ENCODE measurements around the gene ELMO3.

Gene ELMO3

DNA sequence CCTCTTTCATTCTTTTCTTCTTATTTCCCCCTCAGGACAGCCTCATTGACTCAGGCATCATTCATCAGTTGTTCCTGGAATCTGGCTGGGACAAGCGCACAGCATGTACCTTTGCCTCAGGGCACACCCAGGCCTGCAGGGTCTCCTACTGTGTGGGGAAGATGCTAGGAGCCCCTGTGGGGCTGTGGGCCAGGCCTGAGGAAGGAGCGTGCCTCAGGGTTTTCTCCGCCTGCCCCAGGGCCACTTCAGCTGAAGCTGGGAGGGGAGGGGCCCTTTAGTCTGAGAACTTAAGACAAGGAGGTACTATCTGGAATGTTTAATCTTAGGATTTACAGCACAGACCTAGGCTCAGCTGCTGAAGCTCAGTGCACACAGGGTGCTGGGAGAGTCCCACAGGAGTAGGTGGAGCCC, 7.9 kb downstream of the ELMO3 start:
- H3K27me3 ChIP-seq (replicated peaks; ENCODE audit: control insufficient read depth, insufficient read depth, low read length): no peaks in the 10 kb centered on the region
- TF ChIP-seq, protein P1, sequence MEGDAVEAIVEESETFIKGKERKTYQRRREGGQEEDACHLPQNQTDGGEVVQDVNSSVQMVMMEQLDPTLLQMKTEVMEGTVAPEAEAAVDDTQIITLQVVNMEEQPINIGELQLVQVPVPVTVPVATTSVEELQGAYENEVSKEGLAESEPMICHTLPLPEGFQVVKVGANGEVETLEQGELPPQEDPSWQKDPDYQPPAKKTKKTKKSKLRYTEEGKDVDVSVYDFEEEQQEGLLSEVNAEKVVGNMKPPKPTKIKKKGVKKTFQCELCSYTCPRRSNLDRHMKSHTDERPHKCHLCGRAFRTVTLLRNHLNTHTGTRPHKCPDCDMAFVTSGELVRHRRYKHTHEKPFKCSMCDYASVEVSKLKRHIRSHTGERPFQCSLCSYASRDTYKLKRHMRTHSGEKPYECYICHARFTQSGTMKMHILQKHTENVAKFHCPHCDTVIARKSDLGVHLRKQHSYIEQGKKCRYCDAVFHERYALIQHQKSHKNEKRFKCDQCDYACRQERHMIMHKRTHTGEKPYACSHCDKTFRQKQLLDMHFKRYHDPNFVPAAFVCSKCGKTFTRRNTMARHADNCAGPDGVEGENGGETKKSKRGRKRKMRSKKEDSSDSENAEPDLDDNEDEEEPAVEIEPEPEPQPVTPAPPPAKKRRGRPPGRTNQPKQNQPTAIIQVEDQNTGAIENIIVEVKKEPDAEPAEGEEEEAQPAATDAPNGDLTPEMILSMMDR (IDR thresholded peaks at IDR 0.05; ENCODE audit: insufficient read depth, low read length, poor library complexity, severe bottlenecking): no peak
- no peak overlapping the region for H3K4me3 ChIP-seq (replicated peaks; ENCODE audit: low read depth, low read length)
- H3K36me3 ChIP-seq (ENCODE audit: control insufficient read depth, insufficient read depth, low read length): peaks cover 26% of the 10 kb centered on the region
- no peak for DNase-seq (ENCODE audit: extremely low read depth, insufficient read length)

DNA sequence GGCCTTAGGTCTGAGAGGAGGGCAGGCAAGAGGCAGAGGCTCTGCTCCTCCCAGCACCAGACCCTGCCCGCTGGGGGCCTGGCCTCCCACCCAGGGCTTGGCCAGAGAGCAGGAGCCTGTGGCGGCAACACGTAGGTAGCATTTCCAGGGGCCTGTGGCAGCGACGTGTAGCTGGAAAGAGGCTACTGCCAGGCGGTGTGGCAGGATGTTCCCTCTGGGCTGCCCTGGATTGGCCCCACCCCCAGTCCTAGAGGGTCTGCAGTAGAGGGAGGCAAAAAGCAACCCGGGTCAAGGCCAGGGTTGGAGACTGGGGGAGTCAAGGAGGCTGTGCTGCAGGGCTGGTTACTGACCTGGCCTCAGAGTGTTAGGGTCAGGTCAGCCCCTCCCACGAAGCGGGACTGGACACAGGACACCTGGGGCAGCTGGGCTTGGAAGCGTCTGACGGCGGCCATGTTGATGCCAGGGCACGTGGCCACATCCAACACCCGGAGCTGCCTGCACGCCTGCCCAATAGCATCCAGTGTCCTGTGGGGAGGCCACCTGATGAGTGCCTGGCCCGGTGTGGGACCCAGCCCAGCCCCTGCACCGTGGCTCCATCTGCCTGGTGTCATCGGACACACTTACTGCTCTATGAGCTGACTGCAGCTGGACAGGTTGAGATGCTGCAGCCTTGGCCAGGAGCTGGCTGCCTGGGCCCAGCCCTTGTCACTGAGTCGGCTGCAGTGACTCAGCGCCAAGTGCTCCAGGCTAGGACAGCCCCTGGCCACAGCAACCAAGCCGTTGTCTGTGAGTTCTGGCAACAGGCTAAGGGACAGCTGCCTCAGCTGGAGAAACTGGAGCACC, 8.5 kb downstream of the ELMO3 start:
- Histone ChIP-seq H3K27me3 (replicated peaks; ENCODE audit: control insufficient read depth, insufficient read depth, low read length) (no peaks in the 10 kb centered on the region), H3K4me3 (replicated peaks; ENCODE audit: low read depth, low read length) (no peak overlapping the region), H3K36me3 (ENCODE audit: control insufficient read depth, insufficient read depth, low read length) (peaks cover 20% of the 10 kb centered on the region)
- TF ChIP-seq, protein P1 (IDR thresholded peaks at IDR 0.05; ENCODE audit: insufficient read depth, low read length, poor library complexity, severe bottlenecking): no peak
- DNase-seq (ENCODE audit: extremely low read depth, insufficient read length): no peak

DNA sequence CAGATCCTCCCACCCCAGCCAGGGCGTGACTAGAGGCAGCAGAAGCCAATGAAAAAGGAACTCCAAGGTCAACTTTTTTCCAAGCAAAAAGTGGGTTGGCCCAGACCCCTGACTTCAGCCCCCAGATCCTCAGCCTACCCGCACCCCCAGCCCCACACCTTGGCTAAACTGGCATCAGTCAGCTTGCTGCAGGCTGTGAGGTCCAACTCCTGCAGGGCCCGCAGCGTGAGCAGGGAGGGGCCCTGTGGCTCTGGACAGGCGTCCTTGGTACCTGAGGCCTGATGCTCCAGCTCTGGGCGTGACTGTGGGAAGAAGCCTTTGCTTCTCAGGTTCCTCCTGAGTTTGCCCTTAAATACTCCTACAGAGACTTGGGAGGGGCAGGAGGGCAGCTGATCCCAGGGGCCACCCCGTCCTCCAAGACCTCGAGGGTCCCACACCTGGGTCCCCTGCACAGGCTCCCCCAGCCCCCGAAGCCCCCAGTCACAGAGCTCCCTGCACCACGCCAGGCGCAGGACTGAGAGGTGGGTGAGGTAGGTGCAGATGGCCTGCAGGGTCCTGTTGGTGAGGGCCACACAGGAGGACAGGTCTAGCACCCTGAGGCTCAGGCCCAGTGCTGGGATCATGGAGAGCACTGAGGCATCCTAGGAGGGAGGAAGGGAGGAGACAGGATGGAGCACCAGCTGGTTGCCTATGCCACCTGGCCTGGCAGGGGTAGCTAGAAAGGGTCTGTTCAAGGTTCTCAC, 9.4 kb downstream of the ELMO3 start:
- Histone ChIP-seq H3K4me3 (replicated peaks; ENCODE audit: low read depth, low read length) (no peak overlapping the region), H3K27me3 (replicated peaks; ENCODE audit: control insufficient read depth, insufficient read depth, low read length) (no peaks in the 10 kb centered on the region), H3K36me3 (ENCODE audit: control insufficient read depth, insufficient read depth, low read length) (peaks cover 12% of the 10 kb centered on the region)
- TF ChIP-seq, protein P1 (IDR thresholded peaks at IDR 0.05; ENCODE audit: insufficient read depth, low read length, poor library complexity, severe bottlenecking): no peak
- no peak for DNase-seq (ENCODE audit: extremely low read depth, insufficient read length)

DNA sequence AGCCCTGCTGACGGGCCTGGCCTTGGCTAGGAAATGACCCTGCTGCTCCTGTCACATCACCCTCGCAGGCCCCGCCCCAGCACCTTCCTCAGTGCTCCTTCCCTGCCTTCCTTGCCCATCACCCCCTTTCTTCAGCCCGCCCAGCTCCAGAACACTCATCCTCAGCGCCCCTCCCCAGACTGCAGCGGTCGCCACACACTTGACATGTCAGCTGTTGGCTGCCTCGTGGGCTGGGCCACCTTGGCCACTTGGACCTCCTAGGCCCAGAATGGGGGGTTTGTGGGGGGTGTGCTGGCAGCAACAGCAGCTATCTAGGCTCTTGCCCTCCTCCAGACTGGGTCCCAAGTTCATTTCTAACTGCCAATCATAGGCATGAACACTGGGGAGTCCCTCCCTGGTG, 10.6 kb downstream of the ELMO3 start:
- Histone ChIP-seq H3K27me3 (replicated peaks; ENCODE audit: control insufficient read depth, insufficient read depth, low read length) (no peaks in the 10 kb centered on the region), H3K36me3 (ENCODE audit: control insufficient read depth, insufficient read depth, low read length) (peaks cover 4% of the 10 kb centered on the region), H3K4me3 (replicated peaks; ENCODE audit: low read depth, low read length) (no peak overlapping the region)
- DNase-seq (ENCODE audit: extremely low read depth, insufficient read length): no peak
- TF ChIP-seq, protein P1 (IDR thresholded peaks at IDR 0.05; ENCODE audit: insufficient read depth, low read length, poor library complexity, severe bottlenecking): no peak

DNA sequence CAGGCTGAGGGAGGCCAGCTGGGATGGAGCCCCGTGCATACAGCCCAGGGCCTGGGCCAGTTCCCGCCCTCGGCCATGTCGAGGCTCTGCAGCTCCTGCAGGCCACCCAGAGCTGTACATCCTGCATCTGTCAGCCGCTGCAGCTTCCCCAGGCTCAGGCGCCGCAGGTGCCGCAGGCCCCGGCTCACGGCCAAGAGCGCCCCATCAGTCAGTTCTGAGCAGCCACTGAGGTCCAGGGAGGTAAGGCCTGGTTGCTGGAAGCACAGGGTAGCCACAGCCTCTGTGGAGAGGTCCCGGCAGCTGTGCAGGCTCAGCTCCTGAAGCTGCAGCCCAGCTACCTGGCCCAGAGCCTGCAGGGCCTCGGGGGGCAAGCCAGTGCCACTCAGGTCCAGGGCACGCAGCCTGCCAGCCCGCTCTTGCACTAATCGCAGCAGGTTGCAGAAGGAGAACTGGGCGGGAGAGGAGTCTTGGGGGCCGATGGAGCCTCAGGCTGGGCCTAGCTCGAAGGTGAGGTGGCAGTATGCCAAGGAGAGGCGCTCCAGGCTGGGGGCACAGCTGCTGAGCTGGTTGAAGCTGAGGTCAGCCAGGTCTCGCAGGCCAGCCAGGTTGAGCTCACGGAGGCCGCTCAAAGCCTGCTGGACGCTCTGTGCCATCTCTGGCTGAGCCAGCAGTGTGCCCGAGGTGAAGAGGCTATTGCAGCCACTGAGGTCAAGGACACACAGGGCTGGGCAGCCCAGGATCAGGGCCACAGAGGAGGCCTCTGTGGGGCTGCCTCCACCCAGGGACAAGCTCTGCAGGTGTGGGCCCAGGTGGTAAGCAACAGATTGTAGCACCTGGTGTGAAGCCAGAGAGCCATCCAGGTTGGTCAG, 11.4 kb downstream of the ELMO3 start:
- H3K27me3 ChIP-seq (replicated peaks; ENCODE audit: control insufficient read depth, insufficient read depth, low read length): no peaks in the 10 kb centered on the region
- no peak for DNase-seq (ENCODE audit: extremely low read depth, insufficient read length)
- no peak overlapping the region for H3K4me3 ChIP-seq (replicated peaks; ENCODE audit: low read depth, low read length)
- H3K36me3 ChIP-seq (ENCODE audit: control insufficient read depth, insufficient read depth, low read length): peaks cover 4% of the 10 kb centered on the region
- TF ChIP-seq, protein P1 (IDR thresholded peaks at IDR 0.05; ENCODE audit: insufficient read depth, low read length, poor library complexity, severe bottlenecking): no peak
